Kidney (tissue), 14 donors: ENCODE data around the gene AQP3. TPM values are rescaled to one million over a fixed set of nuclear protein-coding genes. Genes with fewer than 3 reads are reported as not detected.
"Not testable (repeated sequence)": the region's sequence is repeated elsewhere in the genome, so short reads cannot be mapped to it uniquely, and the experiment has no call there.

Source experiments
- DNase-seq, 5 donors: peaks; one replicate each; pipeline ENCODE4 v3.0.0-alpha.2; 2013 to 2020
- FAIRE-seq: peaks from 2 replicates; lab custom pipeline; 2012; peaks lifted over from hg19 to GRCh38; lab: Jason Lieb, UNC
- H3K27ac ChIP-seq, 2 donors: one replicate each; pipeline ENCODE4 v1.7.0; 2013; ENCODE audit warnings: low read depth in 2 of 2, low read length in 2 of 2, inconsistent platforms in 1 of 2
- H3K27me3 ChIP-seq: one replicate; pipeline ENCODE4 v1.7.1; 2013; ENCODE audit warnings: low read length, inconsistent platforms; ENCODE audit not compliant: control insufficient read depth, insufficient read depth
- H3K36me3 ChIP-seq, 3 donors: one replicate each; pipeline versions ENCODE4 v1.7.0 to v1.7.1; 2013; ENCODE audit warnings: low read length in 3 of 3, control low read depth in 1 of 3, inconsistent platforms in 1 of 3; ENCODE audit not compliant: insufficient read depth in 3 of 3, control insufficient read depth in 2 of 3
- H3K4me1 ChIP-seq, 3 donors: one replicate each; pipeline versions ENCODE4 v1.7.0 to v1.7.1; 2013; ENCODE audit warnings: low read length in 3 of 3, inconsistent platforms in 1 of 3, low read depth in 1 of 3; ENCODE audit not compliant: control insufficient read depth in 2 of 3, insufficient read depth in 2 of 3
- H3K4me3 ChIP-seq, 3 donors: one replicate each; pipeline versions ENCODE4 v1.7.0 to v1.8.1; 2013; ENCODE audit warnings: low read length in 3 of 3, control low read depth in 1 of 3, inconsistent platforms in 1 of 3
- H3K9ac ChIP-seq, 3 donors: one replicate each; pipeline versions ENCODE4 v1.7.0 to v1.7.1; 2013; ENCODE audit warnings: low read length in 3 of 3, control low read depth in 1 of 3, inconsistent platforms in 1 of 3
- H3K9me3 ChIP-seq, 3 donors: one replicate each; pipeline versions ENCODE4 v1.7.0 to v1.7.1; 2013; ENCODE audit warnings: low read length in 3 of 3, control low read depth in 1 of 3, inconsistent platforms in 1 of 3; ENCODE audit not compliant: control insufficient read depth in 2 of 3, insufficient read depth in 1 of 3
- CTCF ChIP-seq: IDR thresholded peaks from 3 replicates; pipeline ENCODE4 v1.5.1; 2012; ENCODE audit warnings: mild to moderate bottlenecking, moderate library complexity, borderline replicate concordance; ENCODE audit not compliant: insufficient read depth; ENCODE audit errors: extremely low read depth
- intact Hi-C: fragments of 100-400 bp; cut with DNase I; formaldehyde crosslinking; loops from one replicate; pipeline ENCODE4 v1.11.1; 2022
- polyA plus RNA-seq: library from polyadenylated mRNA; stranded (reverse); fragments of 350-450 nt; fragmentation: Illumina TruSeq; extraction: RNeasy Lipid Tissue Mini Kit (QIAGEN cat#74804); gene quantifications from one replicate; pipeline ENCODE4 v1.2.3, GENCODE V29; 2014; ENCODE audit warnings: low read depth, low replicate concordance; ENCODE audit not compliant: insufficient read depth
- total RNA-seq: library from RNA; stranded (reverse); fragmentation: NEBNext Ultra II Directional; extraction: Animal tissue kit (Norgen Biotek cat#: 25700); gene quantifications from one replicate; pipeline ENCODE4 v1.2.1, GENCODE V29; 2021
- donor health status: control.
- donor health status: control.
- donor health status: control.
- donor health status: control.
- donor health status: control.
- donor health status: DM: yes; HTN: yes; CAD: no.
- donor health status: Normal renal cell carcinoma (clear cell type).

The AQP3 gene
- total and polyA plus RNA-seq, 2 donors from 2014 or later, result 135 to 401 TPM

- Histone ChIP-seq H3K9ac (no peak overlapping the region), H3K4me3 (no peak overlapping the region), H3K27ac (no peak overlapping the region), H3K4me1 (no peaks in the 10 kb centered on the region), H3K27me3 (no peaks in the 10 kb centered on the region), H3K36me3 (peaks cover 0 to 15% (median 9%) of the 10 kb centered on the region in 3 donors), H3K9me3 (no peaks in the 10 kb centered on the region)
- intact Hi-C loops, result no loop called here
- DNase-seq (no peak), FAIRE-seq (no peak)
- TF ChIP-seq CTCF, result no peak
Observed at GRCh38 chr9:33459115-33459514, 11.7 kb upstream of the AQP3 start.

GRCh38 chr9:33458444-33458843 is 11.1 kb upstream of the AQP3 start:
- no peak for TF ChIP-seq CTCF
- peaks cover 0 to 11% (median 4%) of the 10 kb centered on the region in 3 donors for H3K36me3 ChIP-seq
- H3K9ac ChIP-seq, result no peak overlapping the region
- H3K27me3 ChIP-seq, result no peaks in the 10 kb centered on the region
- DNase-seq (no peak), FAIRE-seq (no peak)
- no peaks in the 10 kb centered on the region for H3K9me3 ChIP-seq
- H3K4me1 ChIP-seq, result no peaks in the 10 kb centered on the region
- H3K4me3 ChIP-seq, result no peak overlapping the region
- H3K27ac ChIP-seq, result no peak overlapping the region
- intact Hi-C loops, result no loop called here

- no peak for TF ChIP-seq CTCF
- Histone ChIP-seq H3K27me3 (no peaks in the 10 kb centered on the region), H3K9ac (no peak overlapping the region), H3K4me1 (no peaks in the 10 kb centered on the region), H3K36me3 (no peaks in the 10 kb centered on the region), H3K27ac (no peak overlapping the region), H3K9me3 (no peaks in the 10 kb centered on the region), H3K4me3 (no peak overlapping the region)
- intact Hi-C loops, result no loop called here
- FAIRE-seq, result no peak
- no peak for DNase-seq
Observed at GRCh38 chr9:33455945-33456344, 8.6 kb upstream of the AQP3 start.

GRCh38 chr9:33455456-33455855 is 8.1 kb upstream of the AQP3 start:
- H3K4me1 ChIP-seq, H3K36me3 ChIP-seq, FAIRE-seq, DNase-seq, intact Hi-C loops, H3K9ac ChIP-seq, H3K4me3 ChIP-seq, H3K27me3 ChIP-seq, H3K9me3 ChIP-seq, H3K27ac ChIP-seq: not testable (repeated sequence)

- DNase-seq, H3K27me3 ChIP-seq, FAIRE-seq, H3K27ac ChIP-seq, intact Hi-C loops, H3K9ac ChIP-seq, H3K4me3 ChIP-seq, H3K4me1 ChIP-seq, H3K9me3 ChIP-seq, H3K36me3 ChIP-seq: not testable (repeated sequence)
Observed at GRCh38 chr9:33454661-33455026, 7.3 kb upstream of the AQP3 start.
